GM12873 (cell line): ENCODE results near the gene PRKAR1B.

Experiments
- CTCF ChIP-seq: IDR thresholded peaks from 2 replicates; pipeline ENCODE4 v1.5.1; 2012; ENCODE audit warnings: low read depth, mild to moderate bottlenecking, moderate library complexity, low read length, control low read depth; ENCODE audit not compliant: insufficient read depth; ENCODE audit errors: missing control alignments

The PRKAR1B gene

GRCh38 chr7:756231-756927 lies 29.3 kb upstream of the PRKAR1B start:
- TF ChIP-seq CTCF, result no peak

- TF ChIP-seq CTCF, result no peak
These were observed 28.3 kb upstream of the PRKAR1B start for GRCh38 chr7:755413-755805.

GRCh38 chr7:754531-755412 lies 27.7 kb upstream of the PRKAR1B start:
- TF ChIP-seq CTCF, result no peak

- no peak for TF ChIP-seq CTCF
These were observed 26.1 kb upstream of the PRKAR1B start for GRCh38 chr7:753190-753589.

GRCh38 chr7:751826-752225 lies 24.7 kb upstream of the PRKAR1B start:
- no peak for TF ChIP-seq CTCF

GRCh38 chr7:750111-750905 lies 23.2 kb upstream of the PRKAR1B start:
- no peak for TF ChIP-seq CTCF

- TF ChIP-seq CTCF, result no peak
These were observed 22.1 kb upstream of the PRKAR1B start for GRCh38 chr7:749140-749551.
